ENCODE results near the gene KANSL2. TPM values are rescaled to one million over a fixed set of nuclear protein-coding genes. Genes with fewer than 3 reads are reported as not detected.

KANSL2 gene
- total and polyA plus RNA-seq, 2 experiments from 2014 or later, result 29.3 to 92.5 TPM

DNA sequence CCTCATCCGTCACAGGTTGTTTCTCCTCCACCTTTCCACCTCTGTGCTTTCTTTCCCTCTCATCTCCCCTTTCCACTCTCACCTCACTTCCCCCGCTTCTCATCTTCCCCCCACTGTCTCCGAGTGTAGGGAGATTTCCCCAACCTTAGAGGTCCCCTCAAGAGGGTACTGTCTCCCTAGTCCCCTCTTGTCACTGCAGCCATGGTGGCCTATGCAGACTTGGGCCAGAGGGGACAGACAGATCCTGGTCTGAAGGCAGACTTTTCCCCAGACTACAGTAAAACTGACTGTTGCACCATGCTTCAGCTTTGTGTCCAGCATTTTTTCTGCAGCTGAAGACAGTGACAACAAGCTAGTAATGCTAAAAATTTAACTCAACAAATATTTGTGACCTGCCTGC lies 41.2 kb downstream of the KANSL2 start (continued):
- TF ChIP-seq, protein P1, sequence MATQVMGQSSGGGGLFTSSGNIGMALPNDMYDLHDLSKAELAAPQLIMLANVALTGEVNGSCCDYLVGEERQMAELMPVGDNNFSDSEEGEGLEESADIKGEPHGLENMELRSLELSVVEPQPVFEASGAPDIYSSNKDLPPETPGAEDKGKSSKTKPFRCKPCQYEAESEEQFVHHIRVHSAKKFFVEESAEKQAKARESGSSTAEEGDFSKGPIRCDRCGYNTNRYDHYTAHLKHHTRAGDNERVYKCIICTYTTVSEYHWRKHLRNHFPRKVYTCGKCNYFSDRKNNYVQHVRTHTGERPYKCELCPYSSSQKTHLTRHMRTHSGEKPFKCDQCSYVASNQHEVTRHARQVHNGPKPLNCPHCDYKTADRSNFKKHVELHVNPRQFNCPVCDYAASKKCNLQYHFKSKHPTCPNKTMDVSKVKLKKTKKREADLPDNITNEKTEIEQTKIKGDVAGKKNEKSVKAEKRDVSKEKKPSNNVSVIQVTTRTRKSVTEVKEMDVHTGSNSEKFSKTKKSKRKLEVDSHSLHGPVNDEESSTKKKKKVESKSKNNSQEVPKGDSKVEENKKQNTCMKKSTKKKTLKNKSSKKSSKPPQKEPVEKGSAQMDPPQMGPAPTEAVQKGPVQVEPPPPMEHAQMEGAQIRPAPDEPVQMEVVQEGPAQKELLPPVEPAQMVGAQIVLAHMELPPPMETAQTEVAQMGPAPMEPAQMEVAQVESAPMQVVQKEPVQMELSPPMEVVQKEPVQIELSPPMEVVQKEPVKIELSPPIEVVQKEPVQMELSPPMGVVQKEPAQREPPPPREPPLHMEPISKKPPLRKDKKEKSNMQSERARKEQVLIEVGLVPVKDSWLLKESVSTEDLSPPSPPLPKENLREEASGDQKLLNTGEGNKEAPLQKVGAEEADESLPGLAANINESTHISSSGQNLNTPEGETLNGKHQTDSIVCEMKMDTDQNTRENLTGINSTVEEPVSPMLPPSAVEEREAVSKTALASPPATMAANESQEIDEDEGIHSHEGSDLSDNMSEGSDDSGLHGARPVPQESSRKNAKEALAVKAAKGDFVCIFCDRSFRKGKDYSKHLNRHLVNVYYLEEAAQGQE (IDR thresholded peaks at IDR 0.05; ENCODE audit: unreplicated experiment), result no peak

- Mint-ChIP-seq H3K4me1 (no peaks in the 10 kb centered on the region), H3K36me3 (ENCODE audit: low read depth) (peaks cover 48% of the 10 kb centered on the region), H3K4me3 (no peak overlapping the region), H3K27ac (no peak overlapping the region), H3K27me3 (ENCODE audit: insufficient read depth, low read depth, poor library complexity) (peaks cover 6% of the 10 kb centered on the region), H3K9me3 (peaks cover 40% of the 10 kb centered on the region)
- no peak for ATAC-seq
- no peak for DNase-seq (ENCODE audit: low spot score)
- no peaks in the 10 kb centered on the region for H3K27me3 ChIP-seq (ENCODE audit: insufficient read depth)
- H3K79me2 ChIP-seq (replicated peaks; ENCODE audit: insufficient read depth), result no peaks in the 10 kb centered on the region
- H4K20me1 ChIP-seq (replicated peaks; ENCODE audit: insufficient read depth), result no peaks in the 10 kb centered on the region
- no peaks in the 10 kb centered on the region for H3K4me1 ChIP-seq (ENCODE audit: insufficient read depth)
- H3K4me2 ChIP-seq, result no peak overlapping the region
- H3K27ac ChIP-seq (ENCODE audit: low read depth), result no peak overlapping the region
- H3K36me3 ChIP-seq (ENCODE audit: insufficient read depth), result peaks cover 8% of the 10 kb centered on the region
- no peaks in the 10 kb centered on the region for H3F3A ChIP-seq (replicated peaks; ENCODE audit: low read depth)
- H3K9me2 ChIP-seq (ENCODE audit: insufficient read depth), result no peaks in the 10 kb centered on the region
- no peak overlapping the region for H3K4me3 ChIP-seq
- TF ChIP-seq, protein P1 (IDR thresholded peaks at IDR 0.05; ENCODE audit: unreplicated experiment), result no peak
- no peak for TF ChIP-seq NANOG (IDR thresholded peaks at IDR 0.05; ENCODE audit: borderline replicate concordance)
- TF ChIP-seq, protein P2, sequence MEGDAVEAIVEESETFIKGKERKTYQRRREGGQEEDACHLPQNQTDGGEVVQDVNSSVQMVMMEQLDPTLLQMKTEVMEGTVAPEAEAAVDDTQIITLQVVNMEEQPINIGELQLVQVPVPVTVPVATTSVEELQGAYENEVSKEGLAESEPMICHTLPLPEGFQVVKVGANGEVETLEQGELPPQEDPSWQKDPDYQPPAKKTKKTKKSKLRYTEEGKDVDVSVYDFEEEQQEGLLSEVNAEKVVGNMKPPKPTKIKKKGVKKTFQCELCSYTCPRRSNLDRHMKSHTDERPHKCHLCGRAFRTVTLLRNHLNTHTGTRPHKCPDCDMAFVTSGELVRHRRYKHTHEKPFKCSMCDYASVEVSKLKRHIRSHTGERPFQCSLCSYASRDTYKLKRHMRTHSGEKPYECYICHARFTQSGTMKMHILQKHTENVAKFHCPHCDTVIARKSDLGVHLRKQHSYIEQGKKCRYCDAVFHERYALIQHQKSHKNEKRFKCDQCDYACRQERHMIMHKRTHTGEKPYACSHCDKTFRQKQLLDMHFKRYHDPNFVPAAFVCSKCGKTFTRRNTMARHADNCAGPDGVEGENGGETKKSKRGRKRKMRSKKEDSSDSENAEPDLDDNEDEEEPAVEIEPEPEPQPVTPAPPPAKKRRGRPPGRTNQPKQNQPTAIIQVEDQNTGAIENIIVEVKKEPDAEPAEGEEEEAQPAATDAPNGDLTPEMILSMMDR (conservative IDR thresholded peaks at IDR 0.05; ENCODE audit: low read depth in 2 of 2), result no peak
- TF ChIP-seq, protein P3, sequence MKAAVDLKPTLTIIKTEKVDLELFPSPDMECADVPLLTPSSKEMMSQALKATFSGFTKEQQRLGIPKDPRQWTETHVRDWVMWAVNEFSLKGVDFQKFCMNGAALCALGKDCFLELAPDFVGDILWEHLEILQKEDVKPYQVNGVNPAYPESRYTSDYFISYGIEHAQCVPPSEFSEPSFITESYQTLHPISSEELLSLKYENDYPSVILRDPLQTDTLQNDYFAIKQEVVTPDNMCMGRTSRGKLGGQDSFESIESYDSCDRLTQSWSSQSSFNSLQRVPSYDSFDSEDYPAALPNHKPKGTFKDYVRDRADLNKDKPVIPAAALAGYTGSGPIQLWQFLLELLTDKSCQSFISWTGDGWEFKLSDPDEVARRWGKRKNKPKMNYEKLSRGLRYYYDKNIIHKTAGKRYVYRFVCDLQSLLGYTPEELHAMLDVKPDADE (IDR thresholded peaks at IDR 0.05), result no peak
- no peak for TF ChIP-seq ZNF114 (CRISPR knock-in tag; IDR thresholded peaks at IDR 0.05)
- TF ChIP-seq STAT1 (IDR thresholded peaks at IDR 0.05; ENCODE audit: unreplicated experiment), result no peak
- TF ChIP-seq JUNB (IDR thresholded peaks at IDR 0.05; ENCODE audit: unreplicated experiment), result no peak
- TF ChIP-seq EZH2phosphoT487 (IDR thresholded peaks at IDR 0.05; ENCODE audit: unreplicated experiment), result no peak
- no peak for TF ChIP-seq CREB1 (CRISPR knock-in tag; IDR thresholded peaks at IDR 0.05; ENCODE audit: low read depth)
- no peak overlapping the region for H2AFZ ChIP-seq
These were observed 41.6 kb downstream of the KANSL2 start for GRCh38 chr12:48640428-48640827.
